Measurements from ENCODE around the gene EID2B.

EID2B gene

DNA sequence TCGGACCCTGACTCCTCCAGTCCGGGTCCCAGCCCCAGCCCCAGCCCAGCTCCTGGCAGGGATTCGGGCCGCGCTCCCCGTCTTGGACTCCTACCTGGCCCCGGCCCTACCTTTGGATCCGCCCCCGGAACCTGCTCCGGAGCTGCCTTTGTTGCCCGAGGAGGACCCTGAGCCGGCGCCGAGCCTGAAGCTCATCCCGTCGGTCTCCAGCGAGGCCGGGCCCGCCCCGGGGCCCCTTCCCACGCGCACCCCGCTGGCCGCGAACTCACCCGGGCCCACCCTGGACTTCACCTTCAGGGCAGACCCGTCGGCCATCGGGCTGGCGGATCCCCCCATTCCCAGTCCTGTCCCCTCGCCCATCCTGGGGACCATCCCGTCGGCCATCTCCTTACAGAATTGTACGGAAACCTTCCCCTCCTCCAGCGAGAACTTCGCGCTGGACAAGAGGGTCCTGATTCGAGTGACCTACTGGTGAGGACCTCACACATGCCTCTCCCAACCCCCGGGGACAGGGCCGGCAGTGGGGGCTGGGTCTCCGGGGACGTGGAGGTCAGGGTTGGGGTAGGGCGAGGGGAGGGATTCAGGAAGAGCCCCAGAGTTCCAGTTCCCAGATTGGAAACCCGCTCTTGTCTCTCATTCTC is 17.0 kb downstream of the EID2B start:
- Mint-ChIP-seq H3K36me3 (no peaks in the 10 kb centered on the region), H3K27ac (no peak overlapping the region), H3K9me3 (ENCODE audit: low read depth) (no peaks in the 10 kb centered on the region), H3K4me1 (ENCODE audit: low read depth) (peaks cover 9% of the 10 kb centered on the region), H3K4me3 (peak overlapping the region; percentile 83), H3K27me3 (peaks cover 19% of the 10 kb centered on the region)

DNA sequence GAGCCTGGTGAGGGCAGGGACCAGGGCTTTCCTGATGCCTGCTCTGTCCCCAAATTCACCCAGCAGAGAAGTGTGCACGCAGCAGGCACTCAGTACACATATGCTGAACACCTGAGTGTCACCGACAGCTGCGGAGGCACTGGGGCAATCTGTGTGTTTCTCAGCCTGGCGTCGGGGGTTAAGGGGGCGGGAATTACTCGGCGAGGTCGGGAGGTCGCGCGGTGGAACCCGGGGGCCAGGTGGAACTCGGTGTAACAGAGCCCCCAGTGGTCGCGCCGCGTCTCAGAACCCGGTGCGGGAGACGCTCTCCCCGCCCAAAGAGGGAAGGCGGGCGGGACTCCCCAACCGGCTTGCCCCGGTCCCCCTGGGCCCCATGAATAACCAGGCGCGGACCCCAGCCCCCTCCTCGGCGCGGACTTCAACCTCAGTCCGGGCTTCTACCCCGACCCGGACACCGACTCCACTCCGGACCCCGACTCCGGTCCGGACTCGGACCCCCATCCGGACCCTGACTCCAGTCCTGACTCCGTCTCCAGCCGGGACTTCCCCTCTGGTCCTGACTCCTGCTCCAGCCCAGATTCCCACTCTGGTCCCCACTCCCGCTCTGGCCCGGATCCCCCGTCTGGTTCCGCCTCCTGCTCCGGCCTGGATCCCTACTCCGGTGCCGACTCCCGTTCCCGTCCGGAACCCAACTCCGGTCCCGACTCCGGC is 17.7 kb downstream of the EID2B start, which contains the start of gene SELENOV:
Gene SELENOV, plus strand, starts transcription at position 300 of the 711 bp plus-strand sequence. Its CDS starts 74 bp downstream, at position 374.
- Mint-ChIP-seq H3K4me1 (ENCODE audit: low read depth) (peaks cover 9% of the 10 kb centered on the region), H3K36me3 (no peaks in the 10 kb centered on the region), H3K9me3 (ENCODE audit: low read depth) (no peaks in the 10 kb centered on the region), H3K4me3 (peak within 1 kb of the TSS; percentile 83), H3K27ac (no peak within 1 kb of the TSS), H3K27me3 (peaks cover 19% of the 10 kb centered on the region)

DNA sequence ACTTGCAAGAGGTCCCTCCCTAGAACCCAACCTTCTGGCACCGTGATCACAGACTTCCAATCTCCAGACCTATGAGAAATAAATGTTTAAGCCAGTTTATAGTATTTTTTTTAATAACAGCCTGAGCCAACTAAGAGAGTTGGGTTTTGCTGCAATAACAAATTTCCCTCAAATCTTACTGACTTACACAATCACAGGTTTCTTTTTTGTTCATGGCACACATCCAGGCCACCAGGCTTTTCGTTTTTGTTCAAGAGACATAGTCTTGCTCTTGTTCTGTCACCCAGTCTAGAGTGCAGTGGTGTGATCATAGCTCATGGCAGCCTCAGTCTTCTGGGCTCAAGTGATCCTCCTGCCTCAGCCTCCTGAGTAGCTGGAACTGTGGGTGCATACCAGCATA is 19.7 kb downstream of the EID2B start:
- Mint-ChIP-seq H3K36me3 (no peaks in the 10 kb centered on the region), H3K27me3 (peaks cover 24% of the 10 kb centered on the region), H3K9me3 (ENCODE audit: low read depth) (no peaks in the 10 kb centered on the region), H3K4me3 (no peak overlapping the region), H3K27ac (no peak overlapping the region), H3K4me1 (ENCODE audit: low read depth) (peaks cover 10% of the 10 kb centered on the region)

DNA sequence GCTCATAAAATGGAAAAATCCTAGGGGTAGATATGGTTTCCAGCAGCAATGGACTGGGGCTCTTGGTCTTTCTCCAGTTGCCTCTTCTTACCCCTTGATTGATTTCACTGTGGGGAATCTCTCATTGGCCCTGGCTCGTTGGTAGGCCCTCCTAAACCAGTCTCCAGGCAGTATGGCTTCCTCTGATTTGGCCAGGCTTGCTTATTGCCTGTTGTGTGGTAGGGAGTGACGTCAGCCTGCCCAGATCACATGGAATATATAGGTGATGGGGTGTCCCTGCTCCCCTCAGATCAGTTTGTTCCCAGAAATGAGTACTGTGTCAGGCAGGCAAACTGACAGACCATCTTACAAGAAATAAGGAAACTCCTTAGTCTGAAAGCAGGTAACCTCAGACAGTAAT is 23.4 kb downstream of the EID2B start:
- H3K36me3 Mint-ChIP-seq, result no peaks in the 10 kb centered on the region
- H3K9me3 Mint-ChIP-seq (ENCODE audit: low read depth), result no peaks in the 10 kb centered on the region
- no peak overlapping the region for H3K4me3 Mint-ChIP-seq
- H3K27ac Mint-ChIP-seq, result no peak overlapping the region
- H3K4me1 Mint-ChIP-seq (ENCODE audit: low read depth), result peaks cover 11% of the 10 kb centered on the region
- H3K27me3 Mint-ChIP-seq, result peaks cover 18% of the 10 kb centered on the region

DNA sequence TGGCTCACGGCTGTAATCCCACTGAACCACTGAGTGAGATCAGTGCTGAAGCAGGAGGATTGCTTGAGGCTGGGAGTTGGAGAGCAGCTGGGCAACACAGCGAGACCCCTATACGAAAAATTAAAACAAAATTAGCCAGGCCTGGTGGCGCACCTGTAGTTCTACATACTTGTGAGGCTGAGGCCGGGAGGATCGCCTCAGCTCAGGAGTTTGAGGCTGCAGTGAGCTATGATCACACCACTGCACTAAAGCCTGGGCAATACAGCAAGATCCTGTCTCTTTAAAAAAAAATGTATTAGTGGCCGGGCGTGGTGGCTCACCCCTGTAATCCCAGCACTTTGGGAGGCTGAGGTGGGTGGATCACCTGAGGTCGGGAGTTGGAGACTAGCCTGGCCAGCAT is 24.0 kb downstream of the EID2B start:
- Mint-ChIP-seq H3K4me3 (peak overlapping the region; percentile 86), H3K9me3 (ENCODE audit: low read depth) (no peaks in the 10 kb centered on the region), H3K4me1 (ENCODE audit: low read depth) (peaks cover 12% of the 10 kb centered on the region), H3K36me3 (no peaks in the 10 kb centered on the region), H3K27ac (no peak overlapping the region), H3K27me3 (peaks cover 17% of the 10 kb centered on the region)

DNA sequence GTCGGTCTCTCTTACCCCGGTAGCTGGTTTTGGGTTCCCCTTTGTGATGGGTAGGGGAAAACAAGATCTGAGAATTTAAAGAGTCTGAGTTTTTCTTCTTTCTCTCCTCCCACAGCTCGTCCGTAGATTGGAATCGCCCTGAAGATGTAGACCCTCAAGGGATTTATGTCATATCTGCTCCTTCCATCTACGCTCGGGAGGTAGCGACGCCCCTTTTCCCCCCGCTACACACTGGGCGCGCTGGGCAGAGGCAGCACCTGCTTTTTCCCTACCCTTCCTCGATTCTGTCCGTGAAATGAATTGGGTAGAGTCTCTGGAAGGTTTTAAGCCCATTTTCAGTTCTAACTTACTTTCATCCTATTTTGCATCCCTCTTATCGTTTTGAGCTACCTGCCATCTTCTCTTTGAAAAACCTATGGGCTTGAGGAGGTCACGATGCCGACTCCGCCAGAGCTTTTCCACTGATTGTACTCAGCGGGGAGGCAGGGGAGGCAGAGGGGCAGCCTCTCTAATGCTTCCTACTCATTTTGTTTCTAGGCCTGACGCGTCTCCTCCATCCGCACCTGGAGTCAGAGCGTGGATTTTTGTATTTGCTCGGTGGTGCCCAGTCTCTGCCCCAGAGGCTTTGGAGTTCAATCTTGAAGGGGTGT is 24.8 kb downstream of the EID2B start:
- H3K4me1 Mint-ChIP-seq (ENCODE audit: low read depth), result peaks cover 19% of the 10 kb centered on the region

DNA sequence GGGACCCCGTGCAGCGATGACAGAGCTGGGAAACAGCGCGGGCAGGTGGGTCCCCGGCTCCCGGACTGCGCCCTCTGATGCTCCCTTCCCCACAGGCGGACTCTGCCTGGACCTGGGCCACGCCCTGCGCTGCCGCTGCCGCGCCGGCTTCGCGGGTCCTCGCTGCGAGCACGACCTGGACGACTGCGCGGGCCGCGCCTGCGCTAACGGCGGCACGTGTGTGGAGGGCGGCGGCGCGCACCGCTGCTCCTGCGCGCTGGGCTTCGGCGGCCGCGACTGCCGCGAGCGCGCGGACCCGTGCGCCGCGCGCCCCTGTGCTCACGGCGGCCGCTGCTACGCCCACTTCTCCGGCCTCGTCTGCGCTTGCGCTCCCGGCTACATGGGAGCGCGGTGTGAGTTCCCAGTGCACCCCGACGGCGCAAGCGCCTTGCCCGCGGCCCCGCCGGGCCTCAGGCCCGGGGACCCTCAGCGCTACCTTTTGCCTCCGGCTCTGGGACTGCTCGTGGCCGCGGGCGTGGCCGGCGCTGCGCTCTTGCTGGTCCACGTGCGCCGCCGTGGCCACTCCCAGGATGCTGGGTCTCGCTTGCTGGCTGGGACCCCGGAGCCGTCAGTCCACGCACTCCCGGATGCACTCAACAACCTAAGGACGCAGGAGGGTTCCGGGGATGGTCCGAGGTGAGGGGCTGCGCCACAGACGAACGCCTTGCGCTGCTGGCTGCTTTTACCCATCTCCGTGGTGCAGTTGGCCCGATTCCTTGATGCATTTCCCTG is 25.5 kb downstream of the EID2B start:
- Mint-ChIP-seq H3K36me3 (no peaks in the 10 kb centered on the region), H3K4me3 (peak overlapping the region; percentile 86), H3K4me1 (ENCODE audit: low read depth) (peaks cover 19% of the 10 kb centered on the region), H3K9me3 (ENCODE audit: low read depth) (no peaks in the 10 kb centered on the region), H3K27me3 (peaks cover 15% of the 10 kb centered on the region), H3K27ac (no peak overlapping the region)

More for the DNA sequence above, 24.8 kb downstream of the EID2B start:
- H3K27ac Mint-ChIP-seq, result no peak overlapping the region
- no peaks in the 10 kb centered on the region for H3K36me3 Mint-ChIP-seq
- H3K27me3 Mint-ChIP-seq, result peaks cover 15% of the 10 kb centered on the region
- no peaks in the 10 kb centered on the region for H3K9me3 Mint-ChIP-seq (ENCODE audit: low read depth)
- peak overlapping the region; percentile 86 for H3K4me3 Mint-ChIP-seq

DNA sequence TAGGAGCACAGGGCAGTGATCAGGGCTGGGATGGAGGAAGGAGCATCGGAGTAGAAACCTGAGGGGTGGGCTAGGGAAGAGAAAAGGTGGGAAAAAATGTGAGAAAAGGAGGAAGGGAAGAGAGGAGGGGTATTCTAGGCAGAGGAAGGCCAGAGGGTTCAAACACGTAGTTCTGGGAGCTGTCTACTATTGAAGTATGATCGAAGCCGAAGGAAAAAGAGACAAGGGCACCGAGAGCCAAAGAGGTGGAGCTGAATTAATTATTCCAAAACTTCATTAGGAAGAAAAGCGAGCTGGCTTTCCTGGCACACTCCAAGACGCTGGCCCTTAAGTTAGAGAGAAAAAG is 26.1 kb downstream of the EID2B start:
- no peak overlapping the region for H3K27ac Mint-ChIP-seq
- no peaks in the 10 kb centered on the region for H3K9me3 Mint-ChIP-seq (ENCODE audit: low read depth)
- peak overlapping the region; percentile 64 for H3K4me3 Mint-ChIP-seq
- H3K4me1 Mint-ChIP-seq (ENCODE audit: low read depth), result peaks cover 19% of the 10 kb centered on the region
- no peaks in the 10 kb centered on the region for H3K36me3 Mint-ChIP-seq
- H3K27me3 Mint-ChIP-seq, result peaks cover 16% of the 10 kb centered on the region

DNA sequence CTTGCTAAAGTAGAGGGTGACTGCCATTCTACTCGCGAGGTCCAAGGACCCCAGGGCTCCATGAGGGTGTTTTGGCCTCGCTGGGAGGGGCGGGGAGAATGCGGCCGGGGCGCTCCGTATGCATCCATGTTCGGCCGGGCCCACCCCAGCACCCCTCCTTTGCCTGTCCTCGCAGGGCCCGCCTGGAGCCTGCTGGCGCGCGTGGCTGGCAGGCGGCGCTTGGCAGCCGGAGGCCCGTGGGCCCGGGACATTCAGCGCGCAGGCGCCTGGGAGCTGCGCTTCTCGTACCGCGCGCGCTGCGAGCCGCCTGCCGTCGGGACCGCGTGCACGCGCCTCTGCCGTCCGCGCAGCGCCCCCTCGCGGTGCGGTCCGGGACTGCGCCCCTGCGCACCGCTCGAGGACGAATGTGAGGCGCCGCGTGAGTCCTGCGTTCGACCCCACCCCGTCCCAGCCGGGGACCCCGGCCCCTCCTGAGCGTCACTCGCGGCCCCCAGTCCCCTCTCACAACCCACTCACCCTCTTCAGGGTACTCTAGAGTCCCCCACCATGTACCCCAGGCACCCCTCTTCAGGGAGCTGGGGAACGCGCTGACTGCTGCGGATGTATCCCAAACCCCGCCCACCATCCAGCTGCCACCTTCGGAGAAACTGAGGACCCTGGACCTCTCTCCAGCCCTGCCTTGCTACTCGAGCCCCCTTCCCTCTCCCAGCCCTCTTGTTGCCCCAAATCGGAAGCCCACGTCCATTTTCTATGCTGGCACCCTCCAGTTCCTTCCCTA is 29.8 kb downstream of the EID2B start:
- Mint-ChIP-seq H3K4me1 (ENCODE audit: low read depth) (peaks cover 30% of the 10 kb centered on the region), H3K9me3 (ENCODE audit: low read depth) (no peaks in the 10 kb centered on the region), H3K27ac (no peak overlapping the region), H3K4me3 (peak overlapping the region; percentile 38), H3K27me3 (peaks cover 30% of the 10 kb centered on the region), H3K36me3 (no peaks in the 10 kb centered on the region)

DNA sequence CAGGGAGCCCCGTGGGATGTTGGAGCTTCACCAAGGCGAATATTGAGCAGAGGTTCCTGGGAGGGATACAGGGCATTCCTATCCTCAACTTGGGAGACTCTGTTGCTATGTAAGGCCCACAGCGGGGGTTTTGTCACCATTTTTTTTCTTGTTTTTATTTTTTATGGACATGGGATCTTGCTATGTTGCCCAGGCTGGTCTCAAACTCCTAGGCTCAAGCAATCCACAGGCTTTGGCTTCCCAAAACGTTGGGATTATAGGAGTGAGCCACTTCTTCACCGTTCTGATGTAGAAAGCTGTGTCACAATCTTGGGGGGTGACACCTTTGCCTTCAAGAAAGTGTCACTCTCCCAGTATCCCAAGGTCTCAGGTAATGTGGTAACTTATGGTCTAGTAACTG is 31.3 kb downstream of the EID2B start:
- Mint-ChIP-seq H3K36me3 (no peaks in the 10 kb centered on the region), H3K9me3 (ENCODE audit: low read depth) (no peaks in the 10 kb centered on the region), H3K4me1 (ENCODE audit: low read depth) (peaks cover 23% of the 10 kb centered on the region), H3K27me3 (peaks cover 27% of the 10 kb centered on the region), H3K27ac (no peak overlapping the region), H3K4me3 (no peak overlapping the region)

DNA sequence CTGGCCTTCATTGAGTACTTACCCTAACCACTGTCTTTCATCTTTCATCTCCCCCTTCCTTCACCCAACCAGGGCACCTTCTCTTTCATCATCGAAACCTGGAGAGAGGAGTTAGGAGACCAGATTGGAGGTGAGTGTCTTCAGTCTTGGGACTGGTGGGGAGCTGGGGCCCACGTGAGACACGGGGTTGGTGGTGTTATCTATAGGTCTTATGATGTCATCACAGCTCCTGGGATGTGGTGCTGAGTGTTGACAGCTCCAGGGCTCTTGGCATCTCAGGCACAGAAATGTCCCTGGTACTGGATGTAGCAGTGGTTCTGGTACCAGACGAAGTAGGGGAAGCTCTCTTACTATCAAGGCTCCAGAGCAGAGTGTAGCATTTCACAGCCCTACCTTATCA is 32.1 kb downstream of the EID2B start:
- no peak overlapping the region for H3K4me3 Mint-ChIP-seq
- H3K27ac Mint-ChIP-seq, result no peak overlapping the region
- H3K27me3 Mint-ChIP-seq, result peaks cover 25% of the 10 kb centered on the region
- peaks cover 22% of the 10 kb centered on the region for H3K4me1 Mint-ChIP-seq (ENCODE audit: low read depth)
- no peaks in the 10 kb centered on the region for H3K9me3 Mint-ChIP-seq (ENCODE audit: low read depth)
- H3K36me3 Mint-ChIP-seq, result no peaks in the 10 kb centered on the region

DNA sequence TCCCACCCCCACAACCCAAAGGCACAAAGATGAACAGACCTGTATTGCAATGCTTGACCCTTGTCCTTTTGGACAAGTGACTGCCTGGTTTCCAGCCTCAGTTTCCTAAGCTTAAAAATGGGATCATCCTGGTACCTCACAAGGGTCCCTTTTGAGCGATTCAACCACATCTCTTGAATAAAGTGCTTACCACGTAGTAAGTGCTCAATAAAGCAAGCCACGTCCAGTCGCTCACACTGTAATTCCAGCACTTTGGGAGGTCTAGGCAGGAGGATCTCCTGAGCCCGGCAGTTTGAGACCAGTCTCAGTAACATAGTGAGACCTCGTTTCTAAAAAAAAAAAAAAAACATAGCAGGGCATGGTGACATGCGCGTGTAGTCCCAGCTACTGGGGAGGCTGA is 32.7 kb downstream of the EID2B start:
- Mint-ChIP-seq H3K27ac (no peak overlapping the region), H3K27me3 (peaks cover 25% of the 10 kb centered on the region), H3K36me3 (no peaks in the 10 kb centered on the region), H3K4me1 (ENCODE audit: low read depth) (peaks cover 22% of the 10 kb centered on the region), H3K9me3 (ENCODE audit: low read depth) (no peaks in the 10 kb centered on the region), H3K4me3 (peak overlapping the region; percentile 51)

DNA sequence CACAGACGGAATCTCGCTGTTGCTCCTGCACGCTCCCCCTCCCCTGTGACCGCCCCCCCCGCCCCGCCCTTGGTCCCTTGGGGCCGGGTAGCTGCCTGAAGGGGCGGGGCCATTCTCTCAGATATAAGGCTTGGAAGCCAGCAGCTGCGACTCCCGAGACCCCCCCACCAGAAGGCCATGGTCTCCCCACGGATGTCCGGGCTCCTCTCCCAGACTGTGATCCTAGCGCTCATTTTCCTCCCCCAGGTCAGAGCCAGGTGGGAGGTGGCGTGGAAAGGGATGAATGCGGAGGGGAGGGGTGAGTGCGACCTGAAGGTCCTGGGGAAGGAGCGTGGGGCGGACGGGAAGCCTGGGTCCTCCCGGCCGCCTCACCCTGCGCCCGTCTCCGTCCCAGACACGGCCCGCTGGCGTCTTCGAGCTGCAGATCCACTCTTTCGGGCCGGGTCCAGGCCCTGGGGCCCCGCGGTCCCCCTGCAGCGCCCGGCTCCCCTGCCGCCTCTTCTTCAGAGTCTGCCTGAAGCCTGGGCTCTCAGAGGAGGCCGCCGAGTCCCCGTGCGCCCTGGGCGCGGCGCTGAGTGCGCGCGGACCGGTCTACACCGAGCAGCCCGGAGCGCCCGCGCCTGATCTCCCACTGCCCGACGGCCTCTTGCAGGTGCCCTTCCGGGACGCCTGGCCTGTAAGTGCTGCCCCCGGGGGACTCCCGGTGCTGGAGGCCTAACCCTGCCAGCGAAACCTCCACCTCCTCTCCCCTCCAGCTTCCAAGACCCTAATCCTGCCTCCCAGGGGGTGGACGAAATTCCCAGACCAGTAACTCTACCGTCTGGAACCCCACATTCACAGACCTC is 33.6 kb downstream of the EID2B start, which contains the start of gene DLL3:
Gene DLL3, plus strand, starts transcription at position 150 of the 845 bp plus-strand sequence. Its CDS starts 28 bp downstream, at position 178.
- Mint-ChIP-seq H3K4me1 (ENCODE audit: low read depth) (peaks cover 22% of the 10 kb centered on the region), H3K4me3 (peak within 1 kb of the TSS; percentile 70), H3K27me3 (peaks cover 23% of the 10 kb centered on the region), H3K27ac (no peak within 1 kb of the TSS), H3K36me3 (no peaks in the 10 kb centered on the region), H3K9me3 (ENCODE audit: low read depth) (no peaks in the 10 kb centered on the region)

Data from activated naive CD8-positive, alpha-beta T cell (primary cell).